GM18520 (cell line): ENCODE measurements around the gene FHOD3.
"Not testable (repeated sequence)": the region's sequence is repeated elsewhere in the genome, so short reads cannot be mapped to it uniquely, and the experiment has no call there.

Experiments
- ATAC-seq: cut with Tn5 transposase; IDR thresholded peaks from one replicate; pipeline ENCODE4 v1.9.1; 2021; ENCODE audit not compliant: unreplicated experiment

The FHOD3 gene

GRCh38 chr18:36348331-36348730 lies 50.8 kb downstream of the FHOD3 start:
- no peak for ATAC-seq

GRCh38 chr18:36348971-36349417 lies 51.5 kb downstream of the FHOD3 start:
- no peak for ATAC-seq

- ATAC-seq: no peak
These were observed 52.0 kb downstream of the FHOD3 start for GRCh38 chr18:36349552-36349951.

GRCh38 chr18:36350251-36350651 lies 52.7 kb downstream of the FHOD3 start:
- no peak for ATAC-seq

GRCh38 chr18:36350839-36351469 lies 53.4 kb downstream of the FHOD3 start:
- ATAC-seq: no peak

- ATAC-seq: no peak
These were observed 54.9 kb downstream of the FHOD3 start for GRCh38 chr18:36352384-36352783.

- no peak for ATAC-seq
These were observed 57.5 kb downstream of the FHOD3 start for GRCh38 chr18:36354989-36355388.

- no peak for ATAC-seq
These were observed 58.0 kb downstream of the FHOD3 start for GRCh38 chr18:36355511-36355910.

GRCh38 chr18:36356741-36357140 lies 59.2 kb downstream of the FHOD3 start:
- not testable (repeated sequence) for ATAC-seq

GRCh38 chr18:36358141-36358540 lies 60.6 kb downstream of the FHOD3 start:
- ATAC-seq: no peak

- no peak for ATAC-seq
These were observed 62.9 kb downstream of the FHOD3 start for GRCh38 chr18:36360256-36360909.

- no peak for ATAC-seq
These were observed 67.6 kb downstream of the FHOD3 start for GRCh38 chr18:36364911-36365624.

GRCh38 chr18:36365836-36366775 lies 68.6 kb downstream of the FHOD3 start:
- ATAC-seq: peak; percentile 62

GRCh38 chr18:36366994-36367839 lies 69.7 kb downstream of the FHOD3 start:
- ATAC-seq: peak; percentile 56

GRCh38 chr18:36368889-36369288 lies 71.4 kb downstream of the FHOD3 start:
- no peak for ATAC-seq

- peak; percentile 38 for ATAC-seq
These were observed 75.4 kb downstream of the FHOD3 start for GRCh38 chr18:36372903-36373311.

GRCh38 chr18:36374262-36374661 lies 76.7 kb downstream of the FHOD3 start:
- ATAC-seq: no peak

- ATAC-seq: no peak
These were observed 77.6 kb downstream of the FHOD3 start for GRCh38 chr18:36375118-36375517.

- ATAC-seq: no peak
These were observed 78.8 kb downstream of the FHOD3 start for GRCh38 chr18:36376361-36376760.

GRCh38 chr18:36377626-36378025 lies 80.1 kb downstream of the FHOD3 start:
- no peak for ATAC-seq
